ENCODE data around the gene MSL1. TPM values are rescaled to one million over a fixed set of nuclear protein-coding genes. Genes with fewer than 3 reads are reported as not detected.
A peak's percentile ranks its signal among the peaks of the same experiment; 100 is the strongest.

Gene MSL1
- total RNA-seq, 4 donors from 2014 or later: 69.3 to 166 (median 86.9) TPM

- DNase-seq (ENCODE audit: low spot score in 2 of 2): no peak
- peaks cover 100% of the 10 kb centered on the region for H3K4me1 ChIP-seq
- no peaks in the 10 kb centered on the region for H3K9me3 ChIP-seq
- no peak for TF ChIP-seq EP300 (IDR thresholded peaks at IDR 0.05)
- peak in 1 of 2 donors; percentile 66 for TF ChIP-seq POLR2A (IDR thresholded peaks at IDR 0.05)
- WGBS: 12% methylated on average over 5 of the region's 5 CpGs
- no peaks in the 10 kb centered on the region for H3K27me3 ChIP-seq
- H3K27ac ChIP-seq: peak overlapping the region; percentile 94
- H3K4me3 ChIP-seq: no peak overlapping the region
- H3K36me3 ChIP-seq: no peaks in the 10 kb centered on the region
Observed at GRCh38 chr17:40107522-40108174, 14.1 kb upstream of the MSL1 start.

DNA sequence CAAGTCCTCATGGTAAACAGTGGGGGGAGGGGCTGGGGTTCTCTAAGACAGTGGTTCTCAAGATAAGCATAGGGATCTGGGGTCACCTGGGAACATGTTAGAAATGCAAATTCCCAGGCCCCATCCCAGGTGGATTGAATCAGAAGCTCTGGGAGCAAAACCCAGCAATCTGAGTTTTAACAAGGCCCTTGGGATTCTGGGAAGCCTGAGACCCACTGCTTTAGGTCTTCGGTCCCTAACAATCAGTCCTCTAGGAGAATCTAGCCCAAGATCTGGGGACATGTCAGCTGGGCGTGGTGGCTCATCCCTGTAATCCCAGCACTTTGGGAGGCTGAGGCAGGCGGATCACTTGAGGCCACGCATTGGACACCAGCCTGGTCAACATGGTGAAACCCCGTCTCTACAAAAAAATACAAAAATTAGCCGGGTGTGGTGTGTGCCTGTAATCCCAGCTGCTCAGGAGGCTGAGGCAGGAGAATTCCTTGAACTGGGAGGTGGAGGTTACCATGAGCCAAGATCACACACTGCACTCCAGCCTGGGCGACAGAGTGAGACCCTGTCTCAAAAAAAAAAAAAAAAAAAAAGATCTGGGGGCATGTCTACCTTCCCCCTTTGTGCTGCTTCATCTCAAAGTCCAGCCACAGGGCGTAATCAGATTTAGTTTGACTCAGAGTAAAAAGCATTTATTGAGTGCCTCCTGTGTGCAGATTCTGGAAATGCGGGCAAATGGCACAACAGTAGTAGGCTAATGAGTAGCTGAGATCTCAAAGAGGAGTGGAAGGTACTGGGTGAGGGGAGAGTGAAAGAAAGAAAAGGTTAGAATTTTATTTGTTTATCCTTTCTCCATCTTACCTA, 12.6 kb upstream of the MSL1 start:
- no peak for DNase-seq (ENCODE audit: low spot score in 2 of 2)
- no peaks in the 10 kb centered on the region for H3K9me3 ChIP-seq
- no peaks in the 10 kb centered on the region for H3K27me3 ChIP-seq
- peaks cover 100% of the 10 kb centered on the region for H3K4me1 ChIP-seq
- WGBS: 82% methylated on average over 8 of the region's 9 CpGs
- H3K27ac ChIP-seq: peak overlapping the region; percentile 94
- H3K4me3 ChIP-seq: no peak overlapping the region
- TF ChIP-seq POLR2A (IDR thresholded peaks at IDR 0.05): no peak
- TF ChIP-seq POLR2AphosphoS5 (IDR thresholded peaks at IDR 0.05): no peak
- TF ChIP-seq, protein P1, sequence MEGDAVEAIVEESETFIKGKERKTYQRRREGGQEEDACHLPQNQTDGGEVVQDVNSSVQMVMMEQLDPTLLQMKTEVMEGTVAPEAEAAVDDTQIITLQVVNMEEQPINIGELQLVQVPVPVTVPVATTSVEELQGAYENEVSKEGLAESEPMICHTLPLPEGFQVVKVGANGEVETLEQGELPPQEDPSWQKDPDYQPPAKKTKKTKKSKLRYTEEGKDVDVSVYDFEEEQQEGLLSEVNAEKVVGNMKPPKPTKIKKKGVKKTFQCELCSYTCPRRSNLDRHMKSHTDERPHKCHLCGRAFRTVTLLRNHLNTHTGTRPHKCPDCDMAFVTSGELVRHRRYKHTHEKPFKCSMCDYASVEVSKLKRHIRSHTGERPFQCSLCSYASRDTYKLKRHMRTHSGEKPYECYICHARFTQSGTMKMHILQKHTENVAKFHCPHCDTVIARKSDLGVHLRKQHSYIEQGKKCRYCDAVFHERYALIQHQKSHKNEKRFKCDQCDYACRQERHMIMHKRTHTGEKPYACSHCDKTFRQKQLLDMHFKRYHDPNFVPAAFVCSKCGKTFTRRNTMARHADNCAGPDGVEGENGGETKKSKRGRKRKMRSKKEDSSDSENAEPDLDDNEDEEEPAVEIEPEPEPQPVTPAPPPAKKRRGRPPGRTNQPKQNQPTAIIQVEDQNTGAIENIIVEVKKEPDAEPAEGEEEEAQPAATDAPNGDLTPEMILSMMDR (IDR thresholded peaks at IDR 0.05): no peak
- no peak for TF ChIP-seq EP300 (IDR thresholded peaks at IDR 0.05)
- no peaks in the 10 kb centered on the region for H3K36me3 ChIP-seq

DNA sequence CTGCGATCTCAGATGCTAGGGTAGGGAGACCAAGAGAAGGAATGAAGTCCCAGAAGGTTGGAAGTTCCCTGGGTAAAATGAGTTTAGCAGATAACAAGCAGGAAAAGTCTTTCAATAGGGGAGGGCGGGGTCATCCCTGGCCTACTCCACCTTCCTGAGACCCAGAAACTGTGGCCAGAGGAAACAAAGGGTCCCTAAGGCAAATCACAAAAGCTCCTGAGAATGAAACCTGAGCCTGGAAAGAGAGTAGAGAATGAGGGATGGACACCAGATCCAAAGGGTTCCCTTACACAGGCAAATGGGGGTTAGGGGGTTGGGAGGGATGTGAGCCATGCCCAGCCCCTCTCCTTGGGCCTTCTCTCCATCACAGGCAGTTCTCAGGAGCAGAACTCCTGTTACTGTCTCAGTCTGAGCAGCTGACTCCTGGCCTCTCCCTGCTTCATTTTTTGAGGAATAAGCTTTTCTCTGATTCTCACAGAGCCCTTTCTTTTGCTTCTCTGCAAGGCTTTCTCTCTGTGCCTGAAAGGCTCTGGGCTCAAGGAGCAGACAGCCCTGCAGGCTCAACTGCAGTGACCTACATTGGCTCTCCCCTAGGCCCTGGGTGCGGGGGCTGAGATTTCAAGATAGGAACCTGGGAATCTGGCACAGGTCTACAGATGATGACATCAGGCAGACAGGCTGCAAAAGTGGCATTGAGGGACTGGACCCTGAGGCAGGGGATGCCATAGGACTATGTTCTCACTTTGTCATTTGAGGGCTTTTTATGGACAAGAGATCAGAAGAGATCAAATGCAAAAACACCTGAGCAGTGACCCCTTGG, 11.5 kb upstream of the MSL1 start:
- no peak for DNase-seq (ENCODE audit: low spot score in 2 of 2)
- no peak overlapping the region for H3K4me3 ChIP-seq
- 63% methylated on average over 3 of the region's 3 CpGs for WGBS
- no peaks in the 10 kb centered on the region for H3K9me3 ChIP-seq
- H3K27me3 ChIP-seq: no peaks in the 10 kb centered on the region
- H3K36me3 ChIP-seq: no peaks in the 10 kb centered on the region
- H3K4me1 ChIP-seq: peaks cover 96% of the 10 kb centered on the region
- TF ChIP-seq, protein P1 (IDR thresholded peaks at IDR 0.05): no peak
- TF ChIP-seq POLR2AphosphoS5 (IDR thresholded peaks at IDR 0.05): no peak
- peak overlapping the region; percentile 94 for H3K27ac ChIP-seq

DNA sequence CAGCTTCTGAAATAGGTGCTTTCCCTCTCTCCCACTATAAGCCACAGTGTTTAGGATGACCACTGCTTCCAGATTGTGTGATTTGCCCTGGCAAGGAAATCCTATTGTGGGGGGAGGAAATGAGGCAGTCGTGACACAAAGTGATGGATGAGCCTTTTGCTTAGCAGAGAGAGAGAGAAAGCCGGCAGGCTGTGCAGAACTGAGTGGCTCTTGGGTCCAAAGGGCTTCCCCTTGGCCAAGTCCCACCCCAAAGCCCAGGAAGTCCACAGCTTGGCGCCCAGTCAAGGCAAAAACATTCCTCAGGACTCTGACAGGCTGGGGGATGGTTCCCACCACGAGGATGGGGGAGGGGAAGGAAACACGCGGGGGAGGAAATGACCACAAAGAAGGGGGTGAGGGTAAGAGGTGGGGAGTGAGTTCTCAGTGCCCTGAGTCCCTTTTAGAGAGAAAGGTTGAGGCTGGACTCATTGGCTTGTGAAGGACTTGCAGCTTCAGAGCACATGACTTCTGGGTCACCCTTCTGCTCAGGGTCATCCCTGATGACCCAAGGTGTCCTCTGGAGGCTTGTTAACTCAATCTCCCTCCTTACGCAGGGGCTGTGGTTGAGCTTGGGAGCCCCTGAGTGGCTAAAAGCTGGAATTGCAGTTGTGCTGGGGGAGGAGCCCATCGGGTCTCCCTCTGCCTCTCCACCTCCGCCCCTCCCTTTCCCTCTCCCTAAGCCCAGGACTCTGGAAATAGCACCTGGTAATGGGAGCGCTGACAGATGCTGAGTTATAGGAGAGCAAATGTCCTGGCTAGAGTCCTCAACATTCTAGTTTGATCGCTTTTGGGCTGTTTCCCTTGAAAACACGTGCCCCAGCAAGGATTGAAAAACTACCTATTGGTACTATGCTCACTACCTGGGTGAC, 10.3 kb upstream of the MSL1 start:
- peak; percentile 93 to 94 for DNase-seq (ENCODE audit: low spot score in 2 of 2)
- under 1% methylated on average over 12 of the region's 12 CpGs for WGBS
- H3K9me3 ChIP-seq: no peaks in the 10 kb centered on the region

More for the DNA sequence above, 10.3 kb upstream of the MSL1 start:
- H3K27ac ChIP-seq: peak overlapping the region; percentile 94
- TF ChIP-seq EP300 (IDR thresholded peaks at IDR 0.05) (no peak), POLR2AphosphoS5 (IDR thresholded peaks at IDR 0.05) (peak in 2 of 3 donors; percentile 13 to 55)
- TF ChIP-seq, protein P1 (IDR thresholded peaks at IDR 0.05): peak; percentile 84 to 90
- H3K27me3 ChIP-seq: no peaks in the 10 kb centered on the region
- H3K36me3 ChIP-seq: no peaks in the 10 kb centered on the region
- H3K4me3 ChIP-seq: peak overlapping the region; percentile 46
- H3K4me1 ChIP-seq: peaks cover 83% of the 10 kb centered on the region
